ENCODE results near the gene C11orf91. TPM values are rescaled to one million over a fixed set of nuclear protein-coding genes. Genes with fewer than 3 reads are reported as not detected.

C11orf91 gene
- total RNA-seq, 2 donors from 2014 or later, result 1.0 TPM; not detected in 1

DNA sequence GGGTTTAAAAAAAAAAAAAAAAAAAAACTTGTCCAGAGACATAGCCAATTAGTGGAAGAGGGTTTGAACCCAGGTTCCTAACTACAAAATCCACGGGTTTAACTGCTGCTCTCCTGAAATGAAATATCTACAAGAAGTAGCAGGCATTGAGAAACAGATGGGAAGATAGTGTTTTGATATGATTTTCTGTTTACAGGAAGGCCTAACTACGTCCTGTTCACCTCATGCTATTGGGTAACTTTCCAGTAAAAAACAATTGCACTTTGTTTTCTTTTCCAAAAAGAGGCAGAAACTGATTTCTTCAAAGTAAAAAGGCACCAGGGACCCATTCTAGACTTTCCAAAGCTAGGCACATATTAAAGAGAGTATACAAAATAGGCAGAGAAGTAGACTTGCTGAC lies 5.9 kb upstream of the C11orf91 start:
- H3K27me3 Mint-ChIP-seq (ENCODE audit: insufficient read depth), result no peaks in the 10 kb centered on the region
- 89 to 96% methylated on average over 2 of the region's 2 CpGs for WGBS, 2 experiments (ENCODE audit: insufficient coverage in 1 of 2, insufficient read length in 1 of 2)
- no peak for DNase-seq
- H3K4me1 Mint-ChIP-seq, result peaks cover 27% of the 10 kb centered on the region
- Histone ChIP-seq H3K9ac (ENCODE audit: extremely low read depth, low read length, poor library complexity, severe bottlenecking) (no peak overlapping the region), H3K27me3 (ENCODE audit: control insufficient read depth, insufficient read depth, low read length, poor library complexity, severe bottlenecking) (no peaks in the 10 kb centered on the region), H3K27ac (ENCODE audit: low read depth, low read length) (no peak overlapping the region), H3K9me3 (ENCODE audit: control insufficient read depth, low read length) (no peaks in the 10 kb centered on the region), H3K36me3 (ENCODE audit: control insufficient read depth, insufficient read depth, low read length) (peaks cover 33% of the 10 kb centered on the region), H3K4me1 (ENCODE audit: control insufficient read depth, insufficient read depth, low read length) (peaks cover 13% of the 10 kb centered on the region), H3K4me3 (ENCODE audit: low read length) (no peak overlapping the region)
- peaks cover 23% of the 10 kb centered on the region for H3K36me3 Mint-ChIP-seq (ENCODE audit: low read depth)
- TF ChIP-seq, protein P1, sequence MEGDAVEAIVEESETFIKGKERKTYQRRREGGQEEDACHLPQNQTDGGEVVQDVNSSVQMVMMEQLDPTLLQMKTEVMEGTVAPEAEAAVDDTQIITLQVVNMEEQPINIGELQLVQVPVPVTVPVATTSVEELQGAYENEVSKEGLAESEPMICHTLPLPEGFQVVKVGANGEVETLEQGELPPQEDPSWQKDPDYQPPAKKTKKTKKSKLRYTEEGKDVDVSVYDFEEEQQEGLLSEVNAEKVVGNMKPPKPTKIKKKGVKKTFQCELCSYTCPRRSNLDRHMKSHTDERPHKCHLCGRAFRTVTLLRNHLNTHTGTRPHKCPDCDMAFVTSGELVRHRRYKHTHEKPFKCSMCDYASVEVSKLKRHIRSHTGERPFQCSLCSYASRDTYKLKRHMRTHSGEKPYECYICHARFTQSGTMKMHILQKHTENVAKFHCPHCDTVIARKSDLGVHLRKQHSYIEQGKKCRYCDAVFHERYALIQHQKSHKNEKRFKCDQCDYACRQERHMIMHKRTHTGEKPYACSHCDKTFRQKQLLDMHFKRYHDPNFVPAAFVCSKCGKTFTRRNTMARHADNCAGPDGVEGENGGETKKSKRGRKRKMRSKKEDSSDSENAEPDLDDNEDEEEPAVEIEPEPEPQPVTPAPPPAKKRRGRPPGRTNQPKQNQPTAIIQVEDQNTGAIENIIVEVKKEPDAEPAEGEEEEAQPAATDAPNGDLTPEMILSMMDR (conservative IDR thresholded peaks at IDR 0.05), result no peak
- no peak overlapping the region for H3K27ac Mint-ChIP-seq
- no peaks in the 10 kb centered on the region for H3K9me3 Mint-ChIP-seq
- H3K4me3 Mint-ChIP-seq, result no peak overlapping the region

DNA sequence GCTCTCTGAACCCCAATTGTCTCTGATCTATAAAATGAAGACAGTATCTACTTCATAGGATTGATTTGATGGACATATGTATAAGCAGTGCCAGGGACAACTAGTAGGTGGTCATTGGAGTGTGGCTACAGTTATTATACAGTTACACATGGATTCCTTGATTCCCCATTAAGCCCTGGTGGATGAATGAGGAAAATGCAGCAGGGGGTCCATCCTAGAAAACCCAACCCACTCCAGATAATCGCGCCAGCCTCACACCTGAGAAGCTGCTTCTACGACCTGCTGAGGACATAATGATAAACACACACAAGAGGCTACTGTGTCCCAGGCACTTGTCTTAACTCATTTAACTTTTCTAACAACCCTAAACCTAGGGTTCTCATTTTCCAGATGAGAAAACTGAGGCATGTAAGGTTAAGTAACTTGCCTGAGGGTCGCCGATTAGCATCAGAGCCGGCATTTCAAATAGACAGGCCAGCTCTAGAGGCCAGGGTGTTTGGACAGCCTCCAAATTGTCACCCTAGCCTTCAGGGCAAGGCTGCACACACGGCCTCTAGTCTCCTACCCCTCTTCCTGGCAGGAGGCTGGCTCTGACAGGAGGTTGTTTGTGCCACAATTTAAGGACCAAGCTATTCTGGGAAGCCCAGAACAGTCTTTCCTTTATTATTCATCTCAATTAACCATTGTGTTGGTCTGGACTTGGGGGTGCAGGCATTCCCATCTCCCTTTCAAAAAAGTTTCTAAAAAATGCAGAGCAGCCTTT lies 3.8 kb upstream of the C11orf91 start:
- Histone ChIP-seq H3K27ac (ENCODE audit: low read depth, low read length) (no peak overlapping the region), H3K4me1 (ENCODE audit: control insufficient read depth, insufficient read depth, low read length) (peaks cover 13% of the 10 kb centered on the region), H3K36me3 (ENCODE audit: control insufficient read depth, insufficient read depth, low read length) (peaks cover 13% of the 10 kb centered on the region), H3K4me3 (ENCODE audit: low read length) (no peak overlapping the region), H3K9me3 (ENCODE audit: control insufficient read depth, low read length) (no peaks in the 10 kb centered on the region), H3K9ac (ENCODE audit: extremely low read depth, low read length, poor library complexity, severe bottlenecking) (no peak overlapping the region), H3K27me3 (ENCODE audit: control insufficient read depth, insufficient read depth, low read length, poor library complexity, severe bottlenecking) (peaks cover 6% of the 10 kb centered on the region)
- no peak overlapping the region for H3K4me3 Mint-ChIP-seq
- peaks cover 40% of the 10 kb centered on the region for H3K4me1 Mint-ChIP-seq
- no peak overlapping the region for H3K27ac Mint-ChIP-seq
- no peaks in the 10 kb centered on the region for H3K9me3 Mint-ChIP-seq
- TF ChIP-seq, protein P1 (conservative IDR thresholded peaks at IDR 0.05), result peak; percentile 57
- DNase-seq, result no peak
- peaks cover 5% of the 10 kb centered on the region for H3K27me3 Mint-ChIP-seq (ENCODE audit: insufficient read depth)
- WGBS, 2 experiments (ENCODE audit: insufficient coverage in 1 of 2, insufficient read length in 1 of 2), result 82 to 85% methylated on average over 3 to 7 of the region's 7 CpGs
- H3K36me3 Mint-ChIP-seq (ENCODE audit: low read depth), result peaks cover 10% of the 10 kb centered on the region

- Mint-ChIP-seq H3K27ac (no peak overlapping the region), H3K9me3 (no peaks in the 10 kb centered on the region), H3K4me3 (no peak overlapping the region), H3K36me3 (ENCODE audit: low read depth) (peaks cover 4% of the 10 kb centered on the region), H3K27me3 (ENCODE audit: insufficient read depth) (peaks cover 5% of the 10 kb centered on the region), H3K4me1 (peaks cover 43% of the 10 kb centered on the region)
- H3K27ac ChIP-seq (ENCODE audit: low read depth, low read length), result no peak overlapping the region
- H3K36me3 ChIP-seq (ENCODE audit: control insufficient read depth, insufficient read depth, low read length), result peaks cover 7% of the 10 kb centered on the region
- 93 to 100% methylated on average over 1 to 4 of the region's 4 CpGs for WGBS, 2 experiments (ENCODE audit: insufficient coverage in 1 of 2, insufficient read length in 1 of 2)
- H3K4me3 ChIP-seq (ENCODE audit: low read length), result no peak overlapping the region
- no peak for DNase-seq
- peaks cover 7% of the 10 kb centered on the region for H3K27me3 ChIP-seq (ENCODE audit: control insufficient read depth, insufficient read depth, low read length, poor library complexity, severe bottlenecking)
- no peak overlapping the region for H3K9ac ChIP-seq (ENCODE audit: extremely low read depth, low read length, poor library complexity, severe bottlenecking)
- H3K4me1 ChIP-seq (ENCODE audit: control insufficient read depth, insufficient read depth, low read length), result peaks cover 17% of the 10 kb centered on the region
- no peaks in the 10 kb centered on the region for H3K9me3 ChIP-seq (ENCODE audit: control insufficient read depth, low read length)
- TF ChIP-seq, protein P1 (conservative IDR thresholded peaks at IDR 0.05), result no peak
These were observed 3.2 kb upstream of the C11orf91 start for GRCh38 chr11:33703788-33704187.
